Measurements from ENCODE around the gene SLC35F4.

DNA sequence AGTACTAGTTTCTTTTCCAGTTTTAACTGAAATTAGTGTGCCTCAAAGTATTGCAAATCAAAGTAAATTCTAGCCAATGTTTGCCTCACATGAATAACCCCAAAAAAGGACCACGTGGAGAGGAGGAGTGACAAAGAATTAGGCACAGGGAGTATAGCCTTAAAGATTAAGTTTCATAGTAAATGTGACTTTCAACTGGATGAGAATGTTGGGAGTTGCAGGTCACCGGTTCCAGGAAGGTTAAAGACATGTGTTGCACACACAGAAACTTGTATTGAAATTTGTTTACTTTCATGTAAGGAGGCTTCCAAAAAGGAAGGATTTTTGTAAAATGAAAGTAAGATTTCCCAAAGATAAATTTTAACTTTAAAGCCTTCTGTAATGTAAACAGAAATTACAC is 283.1 kb downstream of the SLC35F4 start:
- TF ChIP-seq, protein P1, sequence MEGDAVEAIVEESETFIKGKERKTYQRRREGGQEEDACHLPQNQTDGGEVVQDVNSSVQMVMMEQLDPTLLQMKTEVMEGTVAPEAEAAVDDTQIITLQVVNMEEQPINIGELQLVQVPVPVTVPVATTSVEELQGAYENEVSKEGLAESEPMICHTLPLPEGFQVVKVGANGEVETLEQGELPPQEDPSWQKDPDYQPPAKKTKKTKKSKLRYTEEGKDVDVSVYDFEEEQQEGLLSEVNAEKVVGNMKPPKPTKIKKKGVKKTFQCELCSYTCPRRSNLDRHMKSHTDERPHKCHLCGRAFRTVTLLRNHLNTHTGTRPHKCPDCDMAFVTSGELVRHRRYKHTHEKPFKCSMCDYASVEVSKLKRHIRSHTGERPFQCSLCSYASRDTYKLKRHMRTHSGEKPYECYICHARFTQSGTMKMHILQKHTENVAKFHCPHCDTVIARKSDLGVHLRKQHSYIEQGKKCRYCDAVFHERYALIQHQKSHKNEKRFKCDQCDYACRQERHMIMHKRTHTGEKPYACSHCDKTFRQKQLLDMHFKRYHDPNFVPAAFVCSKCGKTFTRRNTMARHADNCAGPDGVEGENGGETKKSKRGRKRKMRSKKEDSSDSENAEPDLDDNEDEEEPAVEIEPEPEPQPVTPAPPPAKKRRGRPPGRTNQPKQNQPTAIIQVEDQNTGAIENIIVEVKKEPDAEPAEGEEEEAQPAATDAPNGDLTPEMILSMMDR (IDR thresholded peaks at IDR 0.05): no peak
- TF ChIP-seq POLR2A (IDR thresholded peaks at IDR 0.05): no peak
